HG02938 (cell line): Measurements from ENCODE around the gene AGBL4.

Experiments used
- ATAC-seq: cut with Tn5 transposase; IDR thresholded peaks from one replicate; pipeline ENCODE4 v1.9.1; 2021; ENCODE audit warnings: mild to moderate bottlenecking, moderate library complexity; ENCODE audit not compliant: unreplicated experiment

The AGBL4 gene

GRCh38 chr1:49199564-49199963 lies 824.2 kb downstream of the AGBL4 start:
- no peak for ATAC-seq

GRCh38 chr1:49197081-49197480 lies 826.7 kb downstream of the AGBL4 start:
- no peak for ATAC-seq

DNA sequence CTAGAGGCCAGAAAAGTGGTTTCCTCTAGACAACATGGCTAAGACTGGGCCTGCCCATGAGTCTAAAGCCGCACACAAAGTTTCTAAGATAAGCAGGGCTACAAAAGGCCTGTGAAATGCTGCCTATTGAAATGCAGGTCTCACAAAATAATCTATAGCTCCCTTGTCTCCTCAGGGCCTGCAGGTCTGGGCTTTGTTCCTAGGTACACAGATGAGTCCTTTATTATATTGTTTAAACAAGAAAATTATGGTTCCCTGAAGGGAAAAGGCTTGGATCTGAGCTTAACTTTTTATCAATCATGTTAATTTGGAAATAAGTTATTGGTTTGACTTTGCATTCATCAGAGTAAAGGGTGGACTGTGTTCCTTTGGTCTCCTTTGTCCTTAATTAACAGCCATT lies 833.6 kb downstream of the AGBL4 start:
- ATAC-seq = no peak

DNA sequence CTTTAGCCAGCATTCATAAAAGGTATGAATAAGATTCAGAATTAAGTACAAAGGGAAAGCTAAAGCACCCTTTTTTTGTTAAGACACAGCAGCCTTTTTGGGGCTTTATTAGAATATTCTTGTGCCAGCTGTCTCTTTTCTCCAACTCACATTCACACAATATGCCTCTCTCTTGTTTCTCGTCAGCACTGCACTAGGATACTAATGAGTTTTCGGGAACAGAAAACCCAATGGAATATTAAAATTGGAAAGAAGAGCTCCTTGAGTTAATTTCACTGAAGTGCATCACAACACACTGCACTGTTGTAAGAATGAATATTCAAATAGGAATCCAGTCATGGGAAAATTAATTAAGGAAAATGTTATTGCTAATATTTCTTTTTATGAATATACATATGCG lies 836.7 kb downstream of the AGBL4 start:
- ATAC-seq = no peak

- no peak for ATAC-seq
These were observed 838.2 kb downstream of the AGBL4 start for GRCh38 chr1:49185450-49185980.

DNA sequence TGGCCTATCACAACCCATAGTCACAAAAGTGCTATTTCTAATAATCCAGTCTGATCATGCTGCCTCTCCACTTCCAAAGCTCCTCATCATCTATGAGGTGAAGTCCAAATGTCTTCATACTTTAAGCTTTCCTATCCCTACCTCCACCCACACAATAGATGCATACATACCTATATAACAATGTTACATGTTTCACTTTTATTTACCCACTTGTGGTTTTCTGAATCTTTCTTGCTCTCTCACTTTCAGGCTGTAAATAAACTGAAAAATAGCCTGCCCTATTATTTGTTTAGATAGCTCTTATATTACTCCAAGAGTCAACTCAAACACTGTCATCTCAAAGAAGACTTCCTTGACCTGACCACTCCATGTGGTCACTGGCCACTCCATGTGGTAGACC lies 840.3 kb downstream of the AGBL4 start:
- ATAC-seq = no peak

DNA sequence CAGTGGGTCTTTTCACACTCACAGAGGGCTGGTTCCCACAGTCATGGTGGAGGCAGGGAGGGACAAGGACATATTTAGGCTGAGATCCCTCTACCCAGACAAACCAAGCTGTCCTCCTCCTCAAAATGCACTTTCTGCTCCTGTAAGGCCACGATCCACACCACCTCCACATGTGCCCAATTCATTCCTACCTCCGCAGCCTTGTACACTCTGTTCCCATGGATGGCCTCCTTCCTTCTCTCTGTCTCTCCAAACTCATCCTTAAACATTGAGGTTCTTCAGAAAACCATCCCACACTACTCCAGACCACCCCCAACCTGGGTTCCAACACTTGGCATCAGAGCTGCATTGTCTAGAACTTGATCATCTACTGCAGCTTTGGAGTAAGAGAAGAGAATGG lies 842.7 kb downstream of the AGBL4 start:
- ATAC-seq = no peak

GRCh38 chr1:49171941-49172593 lies 851.7 kb downstream of the AGBL4 start:
- ATAC-seq = no peak

DNA sequence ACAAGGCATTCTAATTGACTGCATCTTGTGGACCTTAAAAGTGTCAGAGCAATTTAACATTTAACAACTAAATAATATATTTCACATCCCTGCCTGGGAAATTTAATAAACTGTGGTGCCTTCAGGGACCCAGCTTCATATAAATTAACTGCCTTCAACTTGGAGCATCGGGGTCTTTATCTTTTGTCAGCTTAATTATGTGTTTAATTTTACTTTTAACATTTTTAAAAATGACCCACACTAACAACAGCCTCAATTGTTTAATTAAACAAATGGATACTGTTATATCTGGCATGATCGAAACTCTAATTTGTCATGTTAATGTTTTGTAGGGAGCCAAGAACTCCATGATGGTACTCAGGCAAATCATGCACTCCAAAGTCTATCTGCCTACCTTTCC lies 857.7 kb downstream of the AGBL4 start:
- no peak for ATAC-seq

GRCh38 chr1:49163031-49163430 lies 860.7 kb downstream of the AGBL4 start:
- ATAC-seq = no peak

DNA sequence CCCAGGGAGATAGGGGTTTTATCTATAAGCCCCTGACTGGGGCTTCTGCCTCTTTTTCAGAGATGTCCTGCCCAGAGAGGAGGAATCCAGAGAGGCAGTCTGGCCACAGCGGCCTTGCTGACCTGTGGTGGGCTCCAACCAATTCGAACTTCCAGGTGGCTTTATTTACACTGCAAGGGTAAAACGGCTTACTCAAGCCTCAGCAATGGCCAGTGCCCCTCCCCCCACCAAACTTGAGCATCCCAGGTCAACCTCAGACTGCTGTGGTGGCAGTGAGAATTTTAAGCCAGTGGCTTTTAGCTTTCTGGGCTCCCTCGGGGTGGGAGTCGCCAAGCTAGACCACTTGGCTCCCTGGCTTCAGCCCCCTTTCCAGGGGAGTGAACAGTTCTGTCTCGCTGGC lies 863.1 kb downstream of the AGBL4 start:
- no peak for ATAC-seq

GRCh38 chr1:49136738-49137251 lies 887.0 kb downstream of the AGBL4 start:
- ATAC-seq = no peak

DNA sequence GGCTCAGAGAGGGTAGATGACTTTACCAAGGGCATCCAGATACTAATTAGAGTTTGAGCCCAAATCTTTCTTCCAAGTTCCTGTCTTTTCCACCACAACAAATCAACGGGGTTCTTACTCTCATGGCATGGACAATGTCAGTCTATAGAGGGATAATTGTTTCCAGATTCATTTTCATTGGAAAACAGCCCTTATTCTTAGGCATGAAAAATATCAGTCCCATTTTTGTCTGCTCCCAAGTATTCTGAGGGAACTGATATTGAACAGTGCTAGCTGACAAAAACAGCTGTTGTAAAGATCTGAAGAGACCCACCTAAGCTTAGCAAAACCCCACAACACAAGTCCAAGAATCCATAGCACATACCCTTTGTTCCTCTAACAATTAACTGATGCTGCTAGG lies 898.0 kb downstream of the AGBL4 start:
- ATAC-seq = no peak

GRCh38 chr1:49111931-49112330 lies 911.8 kb downstream of the AGBL4 start:
- no peak for ATAC-seq

GRCh38 chr1:49106445-49106844 lies 917.3 kb downstream of the AGBL4 start:
- ATAC-seq = no peak

- ATAC-seq = no peak
These were observed 919.2 kb downstream of the AGBL4 start for GRCh38 chr1:49104575-49104974.

GRCh38 chr1:49102752-49103151 lies 921.0 kb downstream of the AGBL4 start:
- ATAC-seq = peak; percentile 84

DNA sequence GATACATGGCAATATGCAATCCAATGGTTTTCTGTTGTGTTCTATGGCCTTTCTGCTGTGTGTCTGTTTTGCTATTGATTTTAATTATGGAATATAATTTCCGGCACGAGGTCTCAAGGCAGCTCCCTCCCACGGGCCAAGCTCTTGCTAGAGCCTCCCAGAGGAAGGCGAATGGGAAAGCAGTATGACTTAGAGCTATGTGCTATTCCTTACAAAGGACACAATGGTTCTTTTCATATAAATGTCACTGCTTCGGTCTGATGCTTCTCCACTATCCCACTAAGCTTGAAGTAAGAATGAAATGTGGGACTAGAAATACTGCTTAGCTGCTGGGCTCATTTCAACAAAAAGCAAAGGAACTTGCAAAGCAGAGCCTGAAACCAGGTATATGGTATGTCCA lies 924.9 kb downstream of the AGBL4 start:
- no peak for ATAC-seq

- ATAC-seq = no peak
These were observed 937.4 kb downstream of the AGBL4 start for GRCh38 chr1:49086327-49086726.

- no peak for ATAC-seq
These were observed 938.7 kb downstream of the AGBL4 start for GRCh38 chr1:49085079-49085478.

DNA sequence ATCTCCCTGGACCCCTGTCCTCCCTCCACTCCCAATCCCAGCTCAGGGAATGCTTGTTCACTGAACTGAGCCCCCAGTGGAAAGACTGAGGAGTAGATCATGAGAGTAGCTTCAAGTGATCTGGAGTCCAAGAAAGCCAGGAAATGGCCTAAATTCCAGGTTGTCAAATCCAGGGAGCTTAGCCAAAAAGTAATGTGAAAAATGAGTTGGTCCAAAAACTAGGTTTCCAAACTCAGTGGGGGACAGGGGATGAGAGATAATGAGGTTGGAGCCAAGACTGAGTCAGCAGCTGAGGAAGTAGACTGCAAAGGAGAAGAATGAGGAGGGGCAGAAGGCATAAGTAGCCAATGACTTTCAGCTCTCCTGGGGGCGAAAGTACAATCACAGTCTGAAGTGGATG lies 963.0 kb downstream of the AGBL4 start:
- no peak for ATAC-seq

DNA sequence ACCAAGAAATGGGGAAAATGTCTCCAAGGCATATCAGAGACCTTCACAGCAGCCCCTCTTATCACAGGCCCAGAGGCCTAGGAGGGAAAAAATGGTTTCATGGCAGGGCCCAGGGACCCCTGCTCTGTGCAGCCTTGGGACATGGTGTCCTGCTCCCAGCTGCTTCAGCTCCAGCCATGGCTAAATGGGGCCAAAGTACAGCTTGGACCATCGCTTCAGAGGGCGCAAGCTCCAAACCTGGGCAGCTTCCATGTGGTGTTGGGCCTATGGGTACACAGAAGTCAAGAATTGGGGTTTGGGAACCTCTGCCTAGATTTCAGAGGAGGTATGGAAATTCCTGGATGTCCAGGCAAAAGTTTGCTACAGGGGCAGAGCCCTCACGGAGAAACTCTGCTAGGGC lies 964.7 kb downstream of the AGBL4 start:
- ATAC-seq = no peak

GRCh38 chr1:49052102-49052501 lies 971.7 kb downstream of the AGBL4 start:
- ATAC-seq = no peak
